Lower lobe of right lung (tissue), 2 donors: Measurements from ENCODE around the gene HDC. TPM values are rescaled to one million over a fixed set of nuclear protein-coding genes. Genes with fewer than 3 reads are reported as not detected.

Source experiments
- ATAC-seq, 2 donors: fragments of 200-7000 bp; cut with Tn5 transposase; one replicate each; pipeline ENCODE4 v1.9.1; 2020 to 2022; ENCODE audit warnings: mild to moderate bottlenecking in 2 of 2, moderate library complexity in 2 of 2
- DNase-seq: peaks from one replicate; pipeline ENCODE4 v3.0.0-alpha.2; 2020
- H3K27ac ChIP-seq: fragments of 200-600 bp; one replicate; pipeline ENCODE4 v1.8.0; 2022
- H3K27me3 ChIP-seq: fragments of 200-600 bp; one replicate; pipeline ENCODE4 v1.8.0; 2022; ENCODE audit warnings: low read depth
- H3K36me3 ChIP-seq: fragments of 200-600 bp; one replicate; pipeline ENCODE4 v1.8.0; 2022; ENCODE audit warnings: mild to moderate bottlenecking
- H3K4me1 ChIP-seq: fragments of 200-600 bp; one replicate; pipeline ENCODE4 v1.8.0; 2022
- H3K4me3 ChIP-seq: fragments of 200-600 bp; one replicate; pipeline ENCODE4 v1.8.0; 2022; ENCODE audit warnings: mild to moderate bottlenecking
- H3K9me3 ChIP-seq: fragments of 200-600 bp; one replicate; pipeline ENCODE4 v1.8.0; 2022
- CTCF ChIP-seq: fragments of 200-600 bp; IDR thresholded peaks from one replicate; pipeline ENCODE4 v1.8.0; 2022; ENCODE audit warnings: antibody characterized with exemption, mild to moderate bottlenecking
- intact Hi-C: fragments of 100-400 bp; cut with DNase I; formaldehyde crosslinking; loops from one replicate; pipeline ENCODE4 v1.11.0; 2022
- total RNA-seq: library from RNA; stranded (reverse); fragmentation: NEBNext Ultra II Directional; extraction: Animal tissue kit (Norgen Biotek cat#: 25700); gene quantifications from one replicate; pipeline ENCODE4 v1.2.1, GENCODE V29; 2021
- donor health status: DM: no; HTN: yes; CAD: no; lungs with severe emphysema.

Gene HDC
- total RNA-seq, 1 donor from 2014 or later: 4.8 TPM

- DNase-seq (no peak), ATAC-seq (no peak)
- intact Hi-C loops: no loop called here
Measured at GRCh38 chr15:50192926-50193620, 72.5 kb downstream of the HDC start.

GRCh38 chr15:50192164-50192563 lies 73.4 kb downstream of the HDC start:
- Histone ChIP-seq H3K36me3 (no peaks in the 10 kb centered on the region), H3K4me3 (no peak overlapping the region), H3K4me1 (no peaks in the 10 kb centered on the region), H3K27ac (no peak overlapping the region), H3K27me3 (no peaks in the 10 kb centered on the region), H3K9me3 (no peaks in the 10 kb centered on the region)
- intact Hi-C loops: no loop called here
- DNase-seq (no peak), ATAC-seq (no peak)
- no peak for TF ChIP-seq CTCF

More at GRCh38 chr15:50192926-50193620, 72.5 kb downstream of the HDC start:
- Histone ChIP-seq H3K27me3 (no peaks in the 10 kb centered on the region), H3K27ac (no peak overlapping the region), H3K4me3 (no peak overlapping the region), H3K9me3 (no peaks in the 10 kb centered on the region), H3K36me3 (no peaks in the 10 kb centered on the region), H3K4me1 (no peaks in the 10 kb centered on the region)
- no peak for TF ChIP-seq CTCF

Other genes with a start within 250 kb of the HDC start
- gene ATP8B4, start 146.5 kb downstream of the HDC start, total RNA-seq: 9.0 TPM
- gene SLC27A2, start 83.5 kb downstream of the HDC start, total RNA-seq: 2.9 TPM
- 17.8 TPM for gene GABPB1, start 89.5 kb upstream of the HDC start, total RNA-seq
- gene USP8, start 158.7 kb upstream of the HDC start, total RNA-seq: 74.6 TPM